Measurements from ENCODE around the gene BEND7. TPM values are rescaled to one million over a fixed set of nuclear protein-coding genes. Genes with fewer than 3 reads are reported as not detected.

BEND7 gene
- total and polyA plus RNA-seq, 2 of the 4 experiments (the other 2 are of a cell fraction), result 2.3 to 3.5 TPM

DNA sequence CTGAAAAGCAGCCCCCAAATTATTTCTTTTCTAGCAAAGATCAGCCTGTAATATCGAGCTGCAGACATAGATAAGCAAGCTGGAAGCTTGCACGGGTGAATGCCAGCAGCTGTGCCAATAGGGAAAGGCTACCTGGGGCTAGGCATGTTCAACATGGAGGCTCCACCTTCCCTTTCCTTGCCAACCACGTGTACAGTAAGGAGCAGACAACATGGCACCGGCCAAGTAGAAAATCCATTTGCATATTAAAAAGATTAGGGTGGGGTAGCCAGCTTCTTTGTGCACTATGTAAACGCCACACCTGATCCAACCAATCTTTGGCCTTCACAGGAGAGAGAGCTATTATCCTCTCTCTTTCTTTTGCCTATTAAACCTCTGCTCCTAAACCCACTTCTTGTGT, 124.0 kb downstream of the BEND7 start:
- Histone ChIP-seq H3K4me1 (ENCODE audit: control insufficient read depth, insufficient read depth, low read length) (no peaks in the 10 kb centered on the region), H3K4me3 (ENCODE audit: insufficient read depth, low read depth, low read length) (no peak overlapping the region), H3K79me1 (ENCODE audit: low read depth in 1 of 2, low read length in 2 of 2) (no peaks in the 10 kb centered on the region), H3K27ac (ENCODE audit: insufficient read depth, low read length) (no peak overlapping the region), H2BK15ac (ENCODE audit: low read depth, low read length) (no peak overlapping the region), H3K9me3 (ENCODE audit: control insufficient read depth, insufficient read depth, low read length) (0 out of 2 replicates have a peak, but pooled peaks cover 2% of the 10 kb centered on the region), H2BK5ac (ENCODE audit: low read depth, low read length, poor library complexity, severe bottlenecking) (no peak overlapping the region), H3K18ac (ENCODE audit: low read depth, low read length) (no peak overlapping the region), H3K14ac (replicated peaks; ENCODE audit: low read depth, low read length) (no peak overlapping the region), H3K4ac (ENCODE audit: low read depth, low read length) (no peak overlapping the region), H2BK20ac (ENCODE audit: low read depth, low read length) (no peak overlapping the region), H2BK120ac (ENCODE audit: low read depth, low read length) (no peak overlapping the region), H3K36me3 (ENCODE audit: control insufficient read depth, insufficient read depth, low read length) (no peaks in the 10 kb centered on the region), H2AFZ (replicated peaks; ENCODE audit: low read length, poor library complexity) (no peak overlapping the region), H4K20me1 (ENCODE audit: insufficient read depth, low read length) (no peaks in the 10 kb centered on the region), H4K91ac (ENCODE audit: insufficient read depth, low read depth, low read length) (no peak overlapping the region), H3K4me2 (ENCODE audit: low read depth, low read length) (no peak overlapping the region), H4K5ac (ENCODE audit: low read depth, low read length) (no peak overlapping the region), H4K8ac (ENCODE audit: low read depth in 2 of 2, low read length in 2 of 2) (no peak overlapping the region), H3K56ac (ENCODE audit: extremely low read depth, insufficient read depth, low read length) (no peak overlapping the region), H3K23ac (ENCODE audit: low read depth, low read length) (no peak overlapping the region), H3K9me1 (ENCODE audit: insufficient read depth, low read length) (no peaks in the 10 kb centered on the region), H2AK5ac (ENCODE audit: low read depth, low read length) (no peak overlapping the region), H3K27me3 (ENCODE audit: control insufficient read depth, insufficient read depth, low read length) (peaks cover 18% of the 10 kb centered on the region), H3K9ac (ENCODE audit: low read depth, low read length) (no peak overlapping the region), H2AK9ac (replicated peaks; ENCODE audit: low read depth, low read length, poor library complexity) (no peak overlapping the region)
- ChIA-PET POLR2A (ENCODE audit: unreplicated experiment) (no interaction called here), CTCF (interaction anchor here (0.6 to 0.8 kb wide), 2 partner anchors 26 to 132 kb away, joined by 3 to 4 read pairs; no protein-coding TSS in a partner anchor)
- intact Hi-C loops (cut with micrococcal nuclease) (no loop called here), dilution Hi-C loops (cut with HindIII; ENCODE audit: low sequenced_read_pairs, unreplicated experiment) (no loop called here), in situ Hi-C loops (cut with MboI; ENCODE audit: low sequenced_read_pairs) (no loop called here)
- ATAC-seq (ENCODE audit: low read depth) (no peak), DNase-seq (no peak)
- TF ChIP-seq MAZ (IDR thresholded peaks at IDR 0.05; ENCODE audit: borderline replicate concordance, low read depth, low read length) (no peak), RAD21 (IDR thresholded peaks at IDR 0.05; ENCODE audit: low read length) (no peak), SMC3 (IDR thresholded peaks at IDR 0.05; ENCODE audit: low read depth, low read length) (no peak), RFX5 (IDR thresholded peaks at IDR 0.05; ENCODE audit: low read depth, low read length) (no peak), MAFK (IDR thresholded peaks at IDR 0.05; ENCODE audit: low read depth, low read length) (no peak), RCOR1 (IDR thresholded peaks at IDR 0.05; ENCODE audit: insufficient replicate concordance, low read length) (no peak), CEBPB (IDR thresholded peaks at IDR 0.05; ENCODE audit: low read depth, low read length) (no peak), NFE2L2 (IDR thresholded peaks at IDR 0.05; ENCODE audit: low read depth, low read length) (no peak), FOS (IDR thresholded peaks at IDR 0.05; ENCODE audit: low read depth, low read length) (no peak), USF2 (IDR thresholded peaks at IDR 0.05; ENCODE audit: low read depth, low read length) (no peak), BHLHE40 (IDR thresholded peaks at IDR 0.05; ENCODE audit: low read depth, low read length) (no peak), MXI1 (IDR thresholded peaks at IDR 0.05; ENCODE audit: borderline replicate concordance, low read depth, low read length) (no peak), CHD1 (IDR thresholded peaks at IDR 0.05; ENCODE audit: low read depth, low read length) (no peak), POLR2A (IDR thresholded peaks at IDR 0.05; ENCODE audit: low read depth, low read length) (no peak)
- TF ChIP-seq, protein P1, sequence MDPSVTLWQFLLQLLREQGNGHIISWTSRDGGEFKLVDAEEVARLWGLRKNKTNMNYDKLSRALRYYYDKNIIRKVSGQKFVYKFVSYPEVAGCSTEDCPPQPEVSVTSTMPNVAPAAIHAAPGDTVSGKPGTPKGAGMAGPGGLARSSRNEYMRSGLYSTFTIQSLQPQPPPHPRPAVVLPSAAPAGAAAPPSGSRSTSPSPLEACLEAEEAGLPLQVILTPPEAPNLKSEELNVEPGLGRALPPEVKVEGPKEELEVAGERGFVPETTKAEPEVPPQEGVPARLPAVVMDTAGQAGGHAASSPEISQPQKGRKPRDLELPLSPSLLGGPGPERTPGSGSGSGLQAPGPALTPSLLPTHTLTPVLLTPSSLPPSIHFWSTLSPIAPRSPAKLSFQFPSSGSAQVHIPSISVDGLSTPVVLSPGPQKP (IDR thresholded peaks at IDR 0.05; ENCODE audit: borderline replicate concordance, low read depth, low read length), result no peak
- TF ChIP-seq, protein P2, sequence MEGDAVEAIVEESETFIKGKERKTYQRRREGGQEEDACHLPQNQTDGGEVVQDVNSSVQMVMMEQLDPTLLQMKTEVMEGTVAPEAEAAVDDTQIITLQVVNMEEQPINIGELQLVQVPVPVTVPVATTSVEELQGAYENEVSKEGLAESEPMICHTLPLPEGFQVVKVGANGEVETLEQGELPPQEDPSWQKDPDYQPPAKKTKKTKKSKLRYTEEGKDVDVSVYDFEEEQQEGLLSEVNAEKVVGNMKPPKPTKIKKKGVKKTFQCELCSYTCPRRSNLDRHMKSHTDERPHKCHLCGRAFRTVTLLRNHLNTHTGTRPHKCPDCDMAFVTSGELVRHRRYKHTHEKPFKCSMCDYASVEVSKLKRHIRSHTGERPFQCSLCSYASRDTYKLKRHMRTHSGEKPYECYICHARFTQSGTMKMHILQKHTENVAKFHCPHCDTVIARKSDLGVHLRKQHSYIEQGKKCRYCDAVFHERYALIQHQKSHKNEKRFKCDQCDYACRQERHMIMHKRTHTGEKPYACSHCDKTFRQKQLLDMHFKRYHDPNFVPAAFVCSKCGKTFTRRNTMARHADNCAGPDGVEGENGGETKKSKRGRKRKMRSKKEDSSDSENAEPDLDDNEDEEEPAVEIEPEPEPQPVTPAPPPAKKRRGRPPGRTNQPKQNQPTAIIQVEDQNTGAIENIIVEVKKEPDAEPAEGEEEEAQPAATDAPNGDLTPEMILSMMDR (conservative IDR thresholded peaks at IDR 0.05; ENCODE audit: low read depth, low read length), result no peak
- BruUV-seq (replicated peaks), result no TSS peak
- WGBS, 2 experiments (ENCODE audit: extremely low coverage in 2 of 2, insufficient read length in 1 of 2), result no CpG with 5 or more reads among the region's 5 CpGs

Data from IMR-90 (cell line).